OCI-LY3 (cell line): Measurements from ENCODE around the gene MBD4.

Experiments
- EZH2phosphoT487 ChIP-seq: fragments of 200-600 bp; shearing (Covaris generic); IDR thresholded peaks from 2 replicates; pipeline ENCODE4 v1.6.1; 2018; ENCODE audit warnings: antibody characterized with exemption, mixed run types, low read depth
- TF ChIP-seq, protein P1 (sequence below): fragments of 200-600, 300-600 bp; sonication (generic); IDR thresholded peaks from 2 replicates; pipeline ENCODE4 v1.5.1; 2014; ENCODE audit warnings: antibody characterized with exemption, low read length, low read depth

DNA sequence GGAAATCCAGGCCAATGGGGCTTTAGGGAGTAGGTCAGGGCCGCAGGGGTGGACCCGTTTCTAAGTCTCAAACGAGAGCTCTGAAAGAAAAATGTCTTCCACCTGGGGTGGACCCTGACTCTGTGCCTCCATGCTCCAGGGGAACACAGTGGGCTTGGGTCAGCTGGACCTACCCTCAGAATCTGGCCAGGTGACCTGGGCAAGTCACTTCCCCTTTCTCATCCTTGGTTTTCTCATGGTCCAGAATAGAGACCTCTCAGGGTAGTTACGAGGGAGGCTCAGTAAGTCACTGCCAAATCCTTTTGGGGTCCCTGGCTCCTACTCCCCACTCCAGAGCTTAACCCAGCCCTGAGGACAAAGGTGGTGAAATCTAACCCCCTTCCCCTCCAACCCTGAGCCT is 37.1 kb downstream of the MBD4 start:
- TF ChIP-seq, protein P1, sequence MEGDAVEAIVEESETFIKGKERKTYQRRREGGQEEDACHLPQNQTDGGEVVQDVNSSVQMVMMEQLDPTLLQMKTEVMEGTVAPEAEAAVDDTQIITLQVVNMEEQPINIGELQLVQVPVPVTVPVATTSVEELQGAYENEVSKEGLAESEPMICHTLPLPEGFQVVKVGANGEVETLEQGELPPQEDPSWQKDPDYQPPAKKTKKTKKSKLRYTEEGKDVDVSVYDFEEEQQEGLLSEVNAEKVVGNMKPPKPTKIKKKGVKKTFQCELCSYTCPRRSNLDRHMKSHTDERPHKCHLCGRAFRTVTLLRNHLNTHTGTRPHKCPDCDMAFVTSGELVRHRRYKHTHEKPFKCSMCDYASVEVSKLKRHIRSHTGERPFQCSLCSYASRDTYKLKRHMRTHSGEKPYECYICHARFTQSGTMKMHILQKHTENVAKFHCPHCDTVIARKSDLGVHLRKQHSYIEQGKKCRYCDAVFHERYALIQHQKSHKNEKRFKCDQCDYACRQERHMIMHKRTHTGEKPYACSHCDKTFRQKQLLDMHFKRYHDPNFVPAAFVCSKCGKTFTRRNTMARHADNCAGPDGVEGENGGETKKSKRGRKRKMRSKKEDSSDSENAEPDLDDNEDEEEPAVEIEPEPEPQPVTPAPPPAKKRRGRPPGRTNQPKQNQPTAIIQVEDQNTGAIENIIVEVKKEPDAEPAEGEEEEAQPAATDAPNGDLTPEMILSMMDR, result no peak
- TF ChIP-seq EZH2phosphoT487, result no peak
